NAMALWA (cell line): ENCODE results near the gene KRTAP22-1.

ENCODE experiments used
- DNase-seq: peaks from one replicate; pipeline ENCODE4 v3.0.0-alpha.2; 2015; ENCODE audit warnings: low spot score

Gene KRTAP22-1

DNA sequence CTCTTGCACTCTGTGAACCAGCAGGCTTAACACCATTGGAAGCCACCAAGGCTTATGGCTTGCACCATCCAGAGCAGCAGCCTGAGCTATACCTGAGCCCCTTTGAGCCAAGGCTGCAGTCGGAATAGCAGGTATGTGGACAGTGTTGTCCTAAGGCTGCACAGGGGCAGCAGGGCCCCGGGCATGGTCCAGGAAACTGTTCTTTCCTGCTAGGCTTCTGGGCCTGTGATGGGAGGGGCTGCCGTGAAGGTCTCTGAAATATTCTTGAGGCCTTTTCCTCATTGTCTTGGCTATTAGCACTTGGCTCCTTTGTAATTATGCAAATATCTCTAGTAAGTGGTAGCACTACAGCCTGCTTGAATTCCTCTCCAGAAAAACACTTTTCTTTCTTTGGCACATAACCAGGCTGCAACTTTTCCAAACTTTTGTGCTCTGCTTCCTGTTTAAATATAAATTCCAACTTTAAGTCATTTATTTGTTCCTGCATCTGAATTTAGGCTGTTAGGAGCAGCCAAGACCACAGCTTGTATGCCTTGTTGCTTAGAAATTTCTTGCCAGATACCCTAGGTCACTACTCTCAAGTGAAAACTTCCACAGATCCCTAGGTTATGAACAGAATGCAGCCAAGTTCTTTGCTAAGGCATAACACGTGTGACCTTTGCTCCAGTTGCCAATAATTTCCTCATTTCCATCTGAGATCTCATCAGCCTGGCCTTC is 24.7 kb downstream of the KRTAP22-1 start:
- DNase-seq: no peak

DNA sequence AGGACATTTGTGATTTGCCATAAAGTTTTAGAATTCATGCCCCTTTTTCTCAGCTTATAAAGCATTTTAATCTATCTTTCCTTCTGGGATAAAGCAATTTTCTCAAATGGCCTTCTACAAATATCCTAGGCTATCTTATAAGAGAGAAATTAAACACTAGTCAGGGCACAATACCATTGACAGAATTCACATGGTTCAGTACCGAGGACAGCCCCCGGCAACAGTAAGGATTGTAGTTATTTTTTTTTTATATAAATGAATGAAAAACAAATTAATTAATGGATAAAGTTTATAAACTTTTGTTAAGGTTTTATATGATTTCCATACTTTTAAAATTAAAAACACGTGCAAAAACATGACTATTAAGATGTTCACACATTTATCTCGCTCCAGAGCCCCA is 27.2 kb downstream of the KRTAP22-1 start:
- no peak for DNase-seq

DNA sequence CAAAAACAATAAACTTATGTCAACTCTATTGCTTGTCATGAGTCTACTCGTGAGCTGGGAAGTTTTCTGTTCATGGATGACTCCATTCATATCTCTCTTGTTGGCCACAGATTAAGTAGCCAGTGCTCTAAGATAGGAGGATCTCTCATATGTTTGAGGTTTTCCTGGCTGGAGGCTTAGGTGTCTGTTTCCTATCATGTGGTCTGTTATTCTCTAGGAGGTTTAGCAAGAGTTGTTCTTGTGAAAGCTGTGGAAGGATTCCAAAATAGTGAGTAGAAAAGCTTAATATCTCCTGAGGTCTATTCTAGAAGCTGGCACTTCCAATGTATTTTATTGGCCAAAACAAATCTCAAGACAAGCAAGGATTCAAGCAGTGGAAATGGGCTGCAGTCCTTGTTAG is 28.3 kb downstream of the KRTAP22-1 start:
- no peak for DNase-seq

DNA sequence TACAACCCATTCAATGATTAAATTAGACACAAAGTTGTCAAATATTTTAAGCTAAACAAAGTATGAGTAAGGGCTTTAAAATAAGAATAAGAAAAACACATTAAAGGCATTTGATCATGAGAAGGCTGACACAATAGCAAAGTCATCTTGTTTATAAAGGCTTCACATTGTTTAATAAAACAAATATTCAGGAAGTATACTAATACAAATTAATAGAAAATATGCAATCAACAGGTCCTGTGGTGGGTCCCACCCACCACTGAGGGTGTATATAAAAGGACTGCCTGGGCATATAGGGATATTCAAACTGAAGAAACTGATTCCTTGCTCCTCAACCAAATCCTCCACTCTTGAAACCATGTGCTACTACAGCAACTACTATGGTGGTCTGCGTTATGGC is 34.0 kb downstream of the KRTAP22-1 start, which contains the start of gene KRTAP20-2:
Gene KRTAP20-2, plus strand, starts transcription at position 301 of the 400 bp plus-strand sequence. Its CDS starts 58 bp downstream, at position 359.
- DNase-seq: no peak

DNA sequence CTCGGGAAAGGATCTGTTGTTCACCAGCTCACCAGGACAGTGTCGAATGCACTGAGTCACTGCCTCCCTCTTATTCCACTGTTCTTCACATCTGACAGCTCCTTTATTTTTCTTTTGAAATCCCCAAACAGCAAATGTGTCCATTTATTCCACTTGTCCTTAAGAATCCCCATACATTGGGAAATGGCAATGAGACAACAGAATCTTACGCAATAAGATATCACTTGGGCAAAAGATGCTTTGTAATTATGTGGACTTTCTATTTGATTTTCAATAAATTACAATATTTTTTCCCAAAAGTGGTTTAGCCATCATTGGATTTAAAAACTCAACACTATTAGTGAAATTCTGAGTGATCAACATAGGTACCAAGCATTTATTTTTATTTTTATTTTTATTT is 37.8 kb downstream of the KRTAP22-1 start:
- no peak for DNase-seq

DNA sequence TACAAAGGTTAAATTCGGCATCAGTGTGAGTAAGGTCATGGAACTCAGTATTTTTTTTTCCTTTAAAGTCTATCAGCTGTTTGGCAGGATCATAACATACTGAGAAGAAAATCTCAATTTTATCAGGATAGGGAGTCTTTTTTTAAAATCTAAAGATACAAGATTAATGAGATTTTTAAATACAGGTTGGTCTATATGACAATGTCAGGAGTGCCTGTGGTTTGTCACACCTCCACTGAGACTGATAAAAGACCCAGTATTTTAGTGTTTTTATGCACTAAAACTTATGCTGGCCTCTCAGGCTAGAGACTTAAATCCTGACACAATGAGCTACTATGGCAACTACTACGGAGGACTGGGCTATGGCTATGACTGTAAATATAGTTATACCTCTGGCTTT is 41.7 kb downstream of the KRTAP22-1 start, which contains the start of gene KRTAP20-3:
Gene KRTAP20-3, plus strand, starts transcription at position 301 of the 400 bp plus-strand sequence.
- no peak for DNase-seq

DNA sequence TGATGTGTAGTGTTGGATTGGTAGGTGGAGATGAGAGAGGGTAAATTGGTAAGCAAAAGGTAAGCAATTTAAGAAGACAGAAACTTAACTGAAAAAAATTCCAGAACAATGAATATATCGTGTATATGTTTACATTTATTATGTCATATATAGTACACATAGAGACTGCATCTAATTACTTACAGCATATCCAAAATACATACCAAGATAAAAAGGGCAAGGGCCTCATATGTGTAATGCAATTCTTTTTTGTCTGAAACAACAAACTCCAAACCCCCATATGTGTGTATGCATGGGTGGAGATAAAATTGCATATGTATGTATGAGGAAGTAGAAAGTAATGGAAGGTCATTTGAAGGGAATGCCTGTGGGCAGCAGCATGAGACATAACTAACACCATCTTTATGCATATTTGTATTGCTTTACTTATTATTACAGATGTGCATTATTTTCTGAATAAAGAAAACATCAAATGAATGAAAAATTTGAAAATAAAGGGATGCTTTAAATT is 46.1 kb downstream of the KRTAP22-1 start:
- DNase-seq: no peak
